ENCODE measurements around the gene RBMS1. TPM values are rescaled to one million over a fixed set of nuclear protein-coding genes. Genes with fewer than 3 reads are reported as not detected.

Gene RBMS1
- total RNA-seq, 1 experiment from 2014 or later, result 38.8 TPM

DNA sequence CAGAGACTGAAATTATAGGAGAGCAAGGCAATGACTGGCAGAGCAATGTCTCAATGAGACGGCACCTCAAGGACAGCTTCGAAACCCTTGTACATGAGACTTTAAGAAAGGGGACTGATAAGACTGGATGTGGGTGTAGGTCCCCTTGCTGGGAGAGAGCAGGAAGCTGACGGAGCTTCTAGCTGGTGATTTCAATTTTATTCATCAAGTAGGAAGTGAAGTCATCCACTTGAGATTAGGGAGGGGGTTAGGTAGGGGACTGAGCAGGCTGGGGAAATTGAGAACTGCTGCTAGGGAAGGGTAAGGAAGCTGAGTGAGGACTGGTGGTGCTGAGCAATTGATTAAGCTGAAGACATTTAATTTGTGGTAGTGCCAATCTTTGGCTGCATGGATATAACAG is 194.1 kb downstream of the RBMS1 start:
- Histone ChIP-seq H3K27ac (ENCODE audit: low read length) (no peak overlapping the region), H2AFZ (ENCODE audit: low read length) (no peak overlapping the region), H3K79me2 (ENCODE audit: low read length) (no peaks in the 10 kb centered on the region), H3K4me2 (ENCODE audit: low read length) (no peak overlapping the region), H3K9me3 (ENCODE audit: low read length) (no peaks in the 10 kb centered on the region), H3F3A (ENCODE audit: low read length, unreplicated experiment) (no peaks in the 10 kb centered on the region), H3K36me3 (ENCODE audit: low read depth, low read length) (peaks cover 40% of the 10 kb centered on the region), H4K20me1 (ENCODE audit: low read length) (no peaks in the 10 kb centered on the region), H3K4me3 (ENCODE audit: low read length) (no peak overlapping the region), H3K4me1 (ENCODE audit: insufficient read depth, low read length) (peaks cover 9% of the 10 kb centered on the region), H3K27me3 (ENCODE audit: low read length) (no peaks in the 10 kb centered on the region), H3K9ac (ENCODE audit: low read length) (no peak overlapping the region), H3K9me2 (replicated peaks; ENCODE audit: low read length) (no peaks in the 10 kb centered on the region)
- intact Hi-C loops (cut with micrococcal nuclease), result no loop called here
- POLR2A ChIA-PET (ENCODE audit: unreplicated experiment), result no interaction called here
- TF ChIP-seq EZH2 (IDR thresholded peaks at IDR 0.05; ENCODE audit: low read length, unreplicated experiment), result no peak
- no peak for TF ChIP-seq EZH2phosphoT487 (IDR thresholded peaks at IDR 0.05; ENCODE audit: borderline replicate concordance, low read length)
- TF ChIP-seq, protein P1, sequence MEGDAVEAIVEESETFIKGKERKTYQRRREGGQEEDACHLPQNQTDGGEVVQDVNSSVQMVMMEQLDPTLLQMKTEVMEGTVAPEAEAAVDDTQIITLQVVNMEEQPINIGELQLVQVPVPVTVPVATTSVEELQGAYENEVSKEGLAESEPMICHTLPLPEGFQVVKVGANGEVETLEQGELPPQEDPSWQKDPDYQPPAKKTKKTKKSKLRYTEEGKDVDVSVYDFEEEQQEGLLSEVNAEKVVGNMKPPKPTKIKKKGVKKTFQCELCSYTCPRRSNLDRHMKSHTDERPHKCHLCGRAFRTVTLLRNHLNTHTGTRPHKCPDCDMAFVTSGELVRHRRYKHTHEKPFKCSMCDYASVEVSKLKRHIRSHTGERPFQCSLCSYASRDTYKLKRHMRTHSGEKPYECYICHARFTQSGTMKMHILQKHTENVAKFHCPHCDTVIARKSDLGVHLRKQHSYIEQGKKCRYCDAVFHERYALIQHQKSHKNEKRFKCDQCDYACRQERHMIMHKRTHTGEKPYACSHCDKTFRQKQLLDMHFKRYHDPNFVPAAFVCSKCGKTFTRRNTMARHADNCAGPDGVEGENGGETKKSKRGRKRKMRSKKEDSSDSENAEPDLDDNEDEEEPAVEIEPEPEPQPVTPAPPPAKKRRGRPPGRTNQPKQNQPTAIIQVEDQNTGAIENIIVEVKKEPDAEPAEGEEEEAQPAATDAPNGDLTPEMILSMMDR (conservative IDR thresholded peaks at IDR 0.05; ENCODE audit: low read depth, low read length), result no peak
- ATAC-seq (no peak), DNase-seq (no peak)
- CTCF ChIA-PET, result no interaction called here
- BruUV-seq (replicated peaks), result no TSS peak

DNA sequence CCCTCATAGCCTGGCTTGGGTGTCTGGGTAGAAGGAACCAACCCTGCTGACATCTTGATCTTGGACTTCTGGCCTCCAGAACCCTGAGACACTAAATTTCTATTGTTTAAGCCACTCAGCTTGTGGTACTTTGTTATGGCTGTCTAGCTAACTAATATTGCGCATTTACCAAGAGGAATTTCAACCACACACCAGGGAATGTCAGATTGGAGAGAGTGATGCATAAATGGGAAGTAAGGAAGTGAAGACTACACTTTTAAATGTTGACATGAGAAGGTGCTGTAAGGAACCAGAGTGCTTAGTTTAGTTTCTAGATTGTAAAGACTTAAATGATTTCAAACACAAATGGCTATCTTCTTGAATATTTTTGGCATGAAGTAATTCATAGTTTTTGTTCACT is 194.6 kb downstream of the RBMS1 start:
- no TSS peak for BruUV-seq (replicated peaks)
- ChIA-PET POLR2A (ENCODE audit: unreplicated experiment) (no interaction called here), CTCF (no interaction called here)
- ATAC-seq (no peak), DNase-seq (no peak)
- H3F3A ChIP-seq (ENCODE audit: low read length, unreplicated experiment), result no peaks in the 10 kb centered on the region
- no peak overlapping the region for H2AFZ ChIP-seq (ENCODE audit: low read length)
- H3K9ac ChIP-seq (ENCODE audit: low read length), result no peak overlapping the region
- no peak overlapping the region for H3K4me2 ChIP-seq (ENCODE audit: low read length)
- H3K4me1 ChIP-seq (ENCODE audit: insufficient read depth, low read length), result peaks cover 15% of the 10 kb centered on the region
- intact Hi-C loops (cut with micrococcal nuclease), result no loop called here
- TF ChIP-seq, protein P1 (conservative IDR thresholded peaks at IDR 0.05; ENCODE audit: low read depth, low read length), result no peak
- TF ChIP-seq EZH2 (IDR thresholded peaks at IDR 0.05; ENCODE audit: low read length, unreplicated experiment) (no peak), EZH2phosphoT487 (IDR thresholded peaks at IDR 0.05; ENCODE audit: borderline replicate concordance, low read length) (no peak)
- H3K79me2 ChIP-seq (ENCODE audit: low read length), result no peaks in the 10 kb centered on the region
- H4K20me1 ChIP-seq (ENCODE audit: low read length), result no peaks in the 10 kb centered on the region
- H3K27me3 ChIP-seq (ENCODE audit: low read length), result no peaks in the 10 kb centered on the region
- H3K4me3 ChIP-seq (ENCODE audit: low read length), result no peak overlapping the region
- no peak overlapping the region for H3K27ac ChIP-seq (ENCODE audit: low read length)
- H3K9me3 ChIP-seq (ENCODE audit: low read length), result no peaks in the 10 kb centered on the region
- no peaks in the 10 kb centered on the region for H3K9me2 ChIP-seq (replicated peaks; ENCODE audit: low read length)
- peaks cover 40% of the 10 kb centered on the region for H3K36me3 ChIP-seq (ENCODE audit: low read depth, low read length)

DNA sequence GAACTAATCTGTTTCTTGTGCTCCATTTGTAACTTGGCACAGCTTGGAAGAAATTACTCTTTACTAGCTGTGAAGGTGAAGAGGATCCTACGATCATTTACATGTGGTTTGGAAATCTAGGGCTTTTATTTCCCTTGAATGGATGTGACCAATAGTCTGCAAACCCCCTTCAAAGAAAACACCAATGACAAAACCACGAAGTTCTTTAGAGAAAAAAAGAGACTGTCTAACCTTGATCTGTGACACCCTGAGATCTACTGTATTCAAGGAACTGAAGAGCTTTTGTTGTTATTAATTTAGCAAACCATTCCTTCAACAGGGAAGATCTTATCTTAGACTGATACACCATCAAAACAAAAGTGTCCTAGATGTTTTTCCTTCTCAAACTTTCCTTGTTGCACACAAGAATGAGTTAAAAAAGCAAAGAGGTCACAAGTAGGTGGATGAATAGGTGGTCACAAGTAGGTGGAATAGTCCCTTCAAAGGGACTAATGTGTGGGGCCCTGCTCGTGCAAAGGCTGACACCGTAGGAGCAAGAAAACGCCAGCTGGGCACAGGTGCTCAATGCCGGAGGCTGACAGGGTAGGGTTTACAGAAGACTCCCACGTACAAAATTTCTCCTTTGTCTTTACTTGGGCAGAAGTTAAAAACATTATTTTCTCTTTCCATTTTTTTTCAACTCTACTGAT is 197.9 kb downstream of the RBMS1 start:
- no peaks in the 10 kb centered on the region for H4K20me1 ChIP-seq (ENCODE audit: low read length)
- no peak for TF ChIP-seq EZH2 (IDR thresholded peaks at IDR 0.05; ENCODE audit: low read length, unreplicated experiment)
- no peak for TF ChIP-seq EZH2phosphoT487 (IDR thresholded peaks at IDR 0.05; ENCODE audit: borderline replicate concordance, low read length)
- TF ChIP-seq, protein P1 (conservative IDR thresholded peaks at IDR 0.05; ENCODE audit: low read depth, low read length), result no peak
- POLR2A ChIA-PET (ENCODE audit: unreplicated experiment), result no interaction called here
- no peaks in the 10 kb centered on the region for H3F3A ChIP-seq (ENCODE audit: low read length, unreplicated experiment)
- intact Hi-C loops (cut with micrococcal nuclease), result no loop called here
- no peaks in the 10 kb centered on the region for H3K79me2 ChIP-seq (ENCODE audit: low read length)
- no peak overlapping the region for H3K4me3 ChIP-seq (ENCODE audit: low read length)
- H2AFZ ChIP-seq (ENCODE audit: low read length), result no peak overlapping the region
- CTCF ChIA-PET, result no interaction called here
- peaks cover 50% of the 10 kb centered on the region for H3K36me3 ChIP-seq (ENCODE audit: low read depth, low read length)
- H3K27ac ChIP-seq (ENCODE audit: low read length), result no peak overlapping the region
- H3K4me1 ChIP-seq (ENCODE audit: insufficient read depth, low read length), result peaks cover 24% of the 10 kb centered on the region
- no peak overlapping the region for H3K9ac ChIP-seq (ENCODE audit: low read length)
- H3K27me3 ChIP-seq (ENCODE audit: low read length), result no peaks in the 10 kb centered on the region
- DNase-seq (no peak), ATAC-seq (no peak)
- H3K4me2 ChIP-seq (ENCODE audit: low read length), result no peak overlapping the region
- H3K9me3 ChIP-seq (ENCODE audit: low read length), result no peaks in the 10 kb centered on the region
- no peaks in the 10 kb centered on the region for H3K9me2 ChIP-seq (replicated peaks; ENCODE audit: low read length)
- no TSS peak for BruUV-seq (replicated peaks)
